COLO668 (cell line): ENCODE data around the gene FOXJ1.

Experiments
- DNase-seq: peaks from one replicate; lab custom pipeline; 2025; ENCODE audit not compliant: unreplicated experiment; lab: John Stamatoyannopoulos, UW

FOXJ1 gene

GRCh38 chr17:76160896-76161528 is 20.0 kb upstream of the FOXJ1 start:
- no peak for DNase-seq

- no peak for DNase-seq
Measured at GRCh38 chr17:76159157-76159556, 18.1 kb upstream of the FOXJ1 start.

- no peak for DNase-seq
Measured at GRCh38 chr17:76157759-76158158, 16.7 kb upstream of the FOXJ1 start.

DNA sequence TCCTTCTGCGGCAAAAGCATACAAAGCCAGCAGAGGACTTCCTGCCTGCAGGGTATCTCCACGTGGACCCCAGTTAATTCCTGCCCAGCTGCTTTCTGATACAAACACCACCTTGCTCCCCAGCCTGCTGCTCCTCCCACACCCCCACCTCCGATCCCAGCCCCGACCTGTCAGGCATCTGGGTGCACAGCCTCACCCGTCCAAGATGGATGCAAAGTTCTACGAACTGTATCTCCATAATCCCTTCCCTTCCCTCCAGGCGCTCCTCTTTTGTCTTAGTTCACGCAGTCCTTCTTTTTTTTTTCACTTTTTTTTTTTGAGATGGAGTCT is 15.6 kb upstream of the FOXJ1 start:
- no peak for DNase-seq

GRCh38 chr17:76155988-76156661 is 15.1 kb upstream of the FOXJ1 start:
- DNase-seq = peak; percentile 56

DNA sequence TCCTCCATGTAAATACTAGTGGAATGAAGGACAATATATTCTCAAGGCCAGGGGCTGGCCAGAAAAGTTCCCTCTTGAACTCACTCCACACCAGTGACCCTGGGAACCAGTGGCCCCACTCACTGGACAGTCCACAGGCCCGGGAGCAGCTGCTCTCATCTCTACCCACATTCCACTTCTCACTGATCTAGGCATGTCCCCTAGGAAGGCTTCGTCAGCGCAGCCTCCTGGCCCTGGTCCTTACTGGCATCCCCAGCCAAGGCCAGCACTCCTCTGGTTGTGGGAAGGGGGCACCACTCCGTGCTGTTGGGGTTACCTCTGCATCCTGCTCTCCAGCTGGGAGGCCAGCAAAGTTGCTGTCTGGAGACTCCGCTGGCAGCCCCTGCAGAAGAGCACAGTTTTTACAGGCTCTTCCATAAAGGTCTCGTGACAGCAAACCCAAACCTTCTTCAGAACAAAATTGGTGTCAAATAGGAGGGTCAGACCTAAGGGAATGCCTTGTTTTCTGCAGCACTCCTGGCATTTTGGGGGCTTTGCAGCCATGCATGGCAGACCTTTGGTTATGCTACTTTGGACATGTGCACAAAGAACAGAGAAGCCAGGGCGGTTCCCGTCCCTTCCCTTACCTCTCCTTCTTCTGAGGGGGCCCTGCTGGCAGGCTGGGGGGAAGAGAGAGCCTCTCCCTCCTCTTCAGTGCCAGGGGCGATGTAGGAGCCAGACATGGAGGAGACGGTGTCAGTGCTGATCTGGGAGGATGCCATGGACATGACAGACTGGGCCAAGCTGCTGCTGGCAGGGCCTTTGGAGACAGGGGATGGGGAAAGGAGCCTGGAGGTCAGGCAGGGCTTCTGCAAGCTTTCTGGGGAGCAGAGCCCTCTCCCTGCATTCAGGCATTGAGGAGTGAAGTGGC is 14.1 kb upstream of the FOXJ1 start:
- no peak for DNase-seq

GRCh38 chr17:76154292-76154691 is 13.2 kb upstream of the FOXJ1 start:
- DNase-seq = no peak

- no peak for DNase-seq
Measured at GRCh38 chr17:76153640-76154039, 12.6 kb upstream of the FOXJ1 start.

DNA sequence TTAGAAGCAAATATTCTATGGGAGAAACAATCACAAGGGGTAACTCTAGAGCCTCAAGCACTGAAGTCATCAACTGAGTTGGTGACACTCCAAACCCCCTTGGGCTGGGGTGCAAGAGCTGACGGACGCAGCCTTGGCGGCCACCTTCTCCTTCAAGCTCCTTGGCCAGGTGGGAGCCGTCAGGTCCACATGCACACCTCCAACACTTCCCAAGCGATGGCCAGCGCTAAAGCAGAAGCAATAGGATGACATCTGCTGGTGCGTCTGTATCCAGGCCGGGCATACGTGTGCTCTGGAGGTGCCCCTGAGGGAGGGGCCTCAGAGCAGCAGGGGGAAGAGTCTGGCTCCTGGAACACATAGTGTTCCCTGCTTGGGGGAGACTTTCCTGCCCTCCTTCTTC is 12.2 kb upstream of the FOXJ1 start:
- DNase-seq = no peak

GRCh38 chr17:76152591-76152990 is 11.5 kb upstream of the FOXJ1 start:
- no peak for DNase-seq

- DNase-seq = no peak
Measured at GRCh38 chr17:76151896-76152454, 10.9 kb upstream of the FOXJ1 start.

DNA sequence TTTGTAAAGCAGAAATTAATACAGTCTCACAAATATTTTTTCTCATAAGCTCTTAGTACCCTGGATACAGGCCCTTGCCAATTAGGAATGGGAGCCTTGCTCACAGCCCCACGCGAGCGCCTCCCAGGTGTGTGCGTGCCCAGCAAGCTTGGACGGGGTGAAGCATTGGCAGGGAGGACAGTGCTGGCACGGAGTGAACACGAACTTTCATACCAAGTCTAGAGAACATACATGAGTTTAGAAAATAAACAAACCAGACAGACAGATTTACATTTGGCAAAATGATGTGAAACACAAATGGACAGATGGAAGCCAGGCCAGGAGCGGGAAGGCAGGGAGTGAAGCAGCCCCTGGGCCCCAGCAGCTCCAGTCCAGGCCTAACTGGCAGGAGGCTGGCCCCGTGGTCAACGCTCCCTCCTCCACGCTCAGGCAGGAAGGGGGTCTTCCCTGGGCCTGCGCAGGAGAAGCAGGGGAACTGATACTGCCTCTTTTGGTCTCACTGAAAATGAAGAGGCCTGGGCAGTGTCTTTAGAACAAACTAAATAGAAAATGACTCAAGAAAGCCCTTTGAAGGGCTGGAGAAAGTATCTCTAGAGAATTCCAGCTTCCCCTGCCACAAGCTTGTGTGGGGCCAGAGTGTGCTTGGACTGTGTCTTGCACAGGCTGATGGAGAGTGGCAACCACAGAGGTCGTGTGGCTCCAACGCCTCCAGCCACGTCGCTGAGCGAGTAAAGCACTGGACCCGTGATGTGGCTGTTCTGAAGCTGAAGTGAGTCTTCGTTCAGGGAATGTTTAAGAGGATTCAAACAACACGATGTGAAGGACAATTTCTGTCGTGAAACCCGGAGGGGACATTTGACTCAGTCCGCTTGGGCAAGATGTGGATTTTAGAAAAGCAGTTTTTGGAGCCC is 9.9 kb upstream of the FOXJ1 start:
- no peak for DNase-seq

DNA sequence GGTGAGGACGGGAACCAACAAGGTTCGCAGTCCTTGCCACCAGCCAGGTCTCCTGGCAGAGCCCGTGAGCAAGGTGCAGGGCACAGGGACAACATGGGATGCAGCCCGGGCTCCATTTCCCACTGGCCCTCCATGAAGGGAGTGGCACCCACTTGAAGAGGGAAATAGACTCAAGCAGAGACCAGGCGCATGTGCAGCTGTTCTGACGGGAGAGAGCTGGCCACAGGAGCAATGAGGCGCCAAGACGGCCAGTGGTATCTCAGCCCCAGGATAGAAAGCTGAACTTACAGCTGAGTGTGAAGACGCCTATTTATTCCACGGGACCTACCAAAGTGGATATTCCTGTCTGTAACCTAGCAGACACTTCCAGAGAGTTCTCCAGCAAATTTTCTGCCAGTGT is 8.2 kb upstream of the FOXJ1 start:
- no peak for DNase-seq

GRCh38 chr17:76148015-76148326 is 6.9 kb upstream of the FOXJ1 start:
- no peak for DNase-seq

DNA sequence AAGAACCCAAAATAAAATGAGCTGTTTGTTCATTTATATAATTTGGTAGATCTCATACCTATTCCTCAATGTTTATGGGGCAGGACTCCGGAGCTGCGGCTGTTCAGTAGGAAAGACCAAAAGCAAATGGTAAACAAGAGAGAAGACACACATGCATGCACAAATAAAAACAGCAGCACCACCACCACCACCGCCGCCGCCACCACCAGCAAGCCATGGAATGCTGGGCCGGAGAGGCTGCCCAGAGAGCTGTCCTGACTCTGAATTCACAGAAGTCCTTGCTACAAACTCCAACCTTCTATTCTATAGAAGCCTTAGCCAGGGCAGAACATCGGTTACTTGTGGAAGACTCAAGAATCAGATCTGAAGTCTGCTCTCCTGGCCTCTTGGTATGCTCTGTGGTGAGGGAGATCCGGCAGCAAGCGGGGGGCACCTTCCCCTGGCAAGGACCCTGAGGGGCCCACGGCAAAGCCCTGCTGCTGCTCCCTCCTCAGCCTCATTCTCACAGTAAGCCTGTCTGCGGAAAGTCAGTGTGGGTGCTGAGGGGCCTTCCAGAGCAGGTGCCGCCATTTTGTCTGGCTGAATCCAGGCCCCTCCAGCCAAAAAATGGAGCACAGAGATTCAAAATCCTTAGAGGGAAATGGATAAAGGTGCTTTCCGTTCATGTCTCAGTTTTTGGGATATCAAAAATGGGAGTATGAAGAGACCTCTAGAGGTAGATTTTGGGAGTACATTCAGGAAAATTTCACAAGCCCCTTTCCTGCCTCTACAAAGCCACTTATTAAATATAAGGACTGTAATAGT is 6.4 kb upstream of the FOXJ1 start:
- DNase-seq = no peak

DNA sequence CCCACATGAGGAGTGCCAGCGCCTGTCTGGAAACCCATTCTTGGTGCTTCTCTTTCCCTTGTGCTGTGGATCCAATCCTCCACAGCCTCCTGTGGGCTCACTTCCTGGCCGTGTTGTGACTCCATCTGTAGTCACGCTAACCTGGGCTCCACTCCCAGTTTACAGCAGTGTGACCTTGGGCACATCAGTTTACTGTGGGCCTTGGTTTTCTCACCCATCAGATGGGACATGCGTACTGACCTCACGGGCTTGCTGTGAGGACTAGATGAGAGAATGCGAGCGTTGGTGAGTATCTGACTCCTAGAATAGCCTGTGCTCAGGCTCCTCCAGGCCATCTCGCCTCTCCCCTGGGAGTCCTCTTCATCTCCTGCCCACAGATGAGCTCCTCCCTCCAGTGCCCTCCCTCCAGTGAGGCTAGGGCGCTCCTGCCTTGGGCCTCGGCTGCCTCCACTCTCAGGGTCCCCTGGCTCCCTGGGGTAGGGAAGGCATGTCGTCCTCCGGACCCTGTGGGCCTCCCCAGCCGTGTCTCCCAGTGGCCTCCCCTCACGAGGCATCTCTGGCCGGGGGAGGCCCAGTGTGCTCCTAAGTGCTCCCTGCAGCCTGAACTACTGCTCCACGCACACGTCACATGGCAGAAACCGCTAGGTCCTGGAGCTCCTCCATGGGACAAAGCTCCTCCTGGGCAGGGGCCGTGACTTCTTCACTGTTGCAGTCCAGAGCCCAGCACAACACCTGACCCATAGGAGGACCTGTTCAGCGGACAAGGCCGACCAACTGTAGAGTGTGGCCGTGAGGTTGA is 5.2 kb upstream of the FOXJ1 start:
- no peak for DNase-seq

DNA sequence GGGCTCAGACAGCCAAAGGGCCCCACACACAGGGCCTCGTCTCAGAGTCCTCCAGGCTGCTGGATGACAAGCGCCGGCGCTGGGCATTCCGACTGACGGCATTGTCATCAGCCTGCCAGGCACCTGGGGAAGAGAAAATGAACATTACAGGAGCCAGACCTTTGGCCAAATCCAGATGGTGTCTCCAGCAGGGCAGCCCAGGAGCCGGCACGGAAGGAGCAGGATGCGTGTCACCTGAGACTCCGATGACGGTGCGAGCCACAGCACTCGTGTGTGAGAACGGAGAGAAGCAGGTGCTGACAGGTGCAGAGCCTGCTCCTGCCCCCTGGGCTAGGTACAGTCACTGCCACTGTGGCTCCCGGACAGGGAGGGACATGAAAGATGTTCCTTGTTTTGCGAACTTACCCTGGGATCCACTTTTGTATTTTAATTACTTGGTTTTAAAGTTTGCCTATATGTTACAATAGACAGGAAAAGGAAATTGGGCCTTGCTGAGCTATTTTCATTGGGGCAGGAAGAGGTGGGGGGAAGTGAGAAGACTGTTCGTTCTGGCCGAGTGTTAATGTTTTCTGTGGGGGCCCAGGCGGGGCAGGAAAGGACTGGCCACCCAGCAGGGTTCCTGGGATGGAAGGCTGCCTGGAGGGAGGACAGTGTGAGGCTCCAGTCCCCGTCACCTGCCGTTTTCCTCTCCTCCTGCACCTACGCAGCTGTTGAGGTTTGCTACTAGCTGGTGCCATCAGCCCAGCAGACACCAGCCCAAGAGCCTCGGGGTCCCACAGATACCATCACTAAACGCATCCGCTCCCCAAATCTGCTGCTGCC is 4.4 kb upstream of the FOXJ1 start:
- peak; percentile 89 for DNase-seq

DNA sequence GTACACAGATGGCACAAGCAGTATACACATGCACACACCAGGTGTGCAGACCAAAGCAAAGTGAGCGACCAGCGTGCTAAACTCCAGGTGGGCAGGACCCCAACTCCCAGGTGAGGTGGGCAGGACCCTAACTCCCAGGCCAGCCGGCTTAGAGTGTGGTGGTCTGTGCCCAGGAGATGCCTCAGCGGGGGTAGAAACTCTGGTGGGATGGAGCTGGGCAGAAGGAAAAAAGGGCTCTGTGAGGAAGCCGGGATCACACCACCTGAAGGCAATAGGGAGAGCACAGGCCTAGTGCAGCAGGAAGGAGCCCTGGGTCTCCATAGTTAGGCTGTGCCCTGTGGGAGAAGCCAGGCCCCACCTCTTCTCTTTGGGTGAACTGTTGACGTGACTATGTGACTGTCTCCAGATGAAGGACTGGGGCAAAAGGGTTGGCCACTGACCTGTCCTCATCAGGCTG is 1.6 kb upstream of the FOXJ1 start:
- no peak for DNase-seq
